ENCODE data around the gene SMC3. TPM values are rescaled to one million over a fixed set of nuclear protein-coding genes. Genes with fewer than 3 reads are reported as not detected.
"Not testable (repeated sequence)": the region's sequence is repeated elsewhere in the genome, so short reads cannot be mapped to it uniquely, and the experiment has no call there.

Gene SMC3
- polyA plus RNA-seq, 1 donor from 2014 or later: 70.1 TPM

DNA sequence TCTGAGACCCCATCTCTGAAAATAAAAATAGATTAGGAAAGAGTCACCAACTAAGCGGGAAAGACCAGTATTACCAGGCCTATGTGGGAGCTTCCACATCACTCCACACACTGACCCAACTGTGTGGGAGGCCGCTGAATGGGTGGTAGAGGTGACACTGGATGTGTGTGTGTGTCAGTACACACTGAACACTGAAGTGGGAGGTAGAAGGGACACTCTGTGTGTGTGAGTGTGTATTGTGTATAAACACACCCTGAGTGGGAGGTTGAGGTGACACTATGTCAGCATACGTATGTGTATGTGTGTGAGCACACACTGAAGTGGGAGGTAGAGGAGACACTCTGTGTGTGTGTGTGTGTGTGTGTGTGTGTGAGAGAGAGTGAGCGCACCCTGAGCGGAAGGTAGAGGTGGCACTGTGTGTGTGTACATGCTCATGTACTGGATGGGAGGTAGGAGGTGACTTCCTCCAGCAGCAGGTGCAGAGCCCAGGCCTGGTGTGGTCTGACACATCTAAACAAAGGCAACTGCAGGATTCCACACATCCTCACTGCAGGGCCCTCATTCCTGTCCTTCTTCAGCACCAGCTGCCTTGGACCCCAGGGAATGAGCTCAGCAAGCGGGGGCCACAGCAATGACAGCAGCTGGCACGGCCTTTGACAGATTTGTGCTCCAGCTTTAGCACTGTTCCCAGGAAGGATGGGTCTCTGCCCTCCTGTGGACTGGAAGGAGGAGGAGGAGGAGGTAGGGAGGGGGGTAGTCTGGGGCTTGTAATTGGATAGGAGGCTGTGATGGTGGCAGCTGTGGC is 50.1 kb downstream of the SMC3 start:
- H3K9me3 Mint-ChIP-seq: peaks cover 0 to 10% (median 7%) of the 10 kb centered on the region in 3 donors
- H3K36me3 Mint-ChIP-seq: peaks cover 2% of the 10 kb centered on the region
- H3K4me3 Mint-ChIP-seq: no peak overlapping the region
- no peak overlapping the region for H3K27ac Mint-ChIP-seq
- H3K27me3 Mint-ChIP-seq: no peaks in the 10 kb centered on the region
- peaks cover 3 to 10% (median 6%) of the 10 kb centered on the region in 3 donors for H3K4me1 Mint-ChIP-seq

DNA sequence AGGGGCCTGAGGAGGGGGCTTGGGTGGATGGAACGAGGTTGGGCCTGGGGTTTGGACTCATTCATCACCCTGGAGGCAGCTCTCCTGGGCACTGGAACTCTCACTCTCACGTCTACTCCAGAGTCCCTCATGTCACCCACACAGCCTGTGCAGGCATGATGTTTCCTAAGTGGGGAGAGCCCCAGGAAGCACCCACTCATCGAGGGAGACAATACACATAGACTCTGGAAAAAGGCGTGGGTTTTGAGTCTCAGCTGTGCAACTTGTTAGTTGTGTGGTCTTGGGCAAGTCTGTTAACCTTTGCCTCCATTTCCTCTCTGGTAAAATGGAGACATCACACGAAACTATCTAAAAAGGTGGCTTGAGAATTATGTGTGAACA is 50.7 kb downstream of the SMC3 start:
- H3K4me1 Mint-ChIP-seq: peaks cover 3 to 9% (median 6%) of the 10 kb centered on the region in 3 donors
- H3K4me3 Mint-ChIP-seq: no peak overlapping the region
- peaks cover 2% of the 10 kb centered on the region for H3K36me3 Mint-ChIP-seq
- no peak overlapping the region for H3K27ac Mint-ChIP-seq
- no peaks in the 10 kb centered on the region for H3K27me3 Mint-ChIP-seq
- H3K9me3 Mint-ChIP-seq: peaks cover 0 to 10% (median 7%) of the 10 kb centered on the region in 3 donors

DNA sequence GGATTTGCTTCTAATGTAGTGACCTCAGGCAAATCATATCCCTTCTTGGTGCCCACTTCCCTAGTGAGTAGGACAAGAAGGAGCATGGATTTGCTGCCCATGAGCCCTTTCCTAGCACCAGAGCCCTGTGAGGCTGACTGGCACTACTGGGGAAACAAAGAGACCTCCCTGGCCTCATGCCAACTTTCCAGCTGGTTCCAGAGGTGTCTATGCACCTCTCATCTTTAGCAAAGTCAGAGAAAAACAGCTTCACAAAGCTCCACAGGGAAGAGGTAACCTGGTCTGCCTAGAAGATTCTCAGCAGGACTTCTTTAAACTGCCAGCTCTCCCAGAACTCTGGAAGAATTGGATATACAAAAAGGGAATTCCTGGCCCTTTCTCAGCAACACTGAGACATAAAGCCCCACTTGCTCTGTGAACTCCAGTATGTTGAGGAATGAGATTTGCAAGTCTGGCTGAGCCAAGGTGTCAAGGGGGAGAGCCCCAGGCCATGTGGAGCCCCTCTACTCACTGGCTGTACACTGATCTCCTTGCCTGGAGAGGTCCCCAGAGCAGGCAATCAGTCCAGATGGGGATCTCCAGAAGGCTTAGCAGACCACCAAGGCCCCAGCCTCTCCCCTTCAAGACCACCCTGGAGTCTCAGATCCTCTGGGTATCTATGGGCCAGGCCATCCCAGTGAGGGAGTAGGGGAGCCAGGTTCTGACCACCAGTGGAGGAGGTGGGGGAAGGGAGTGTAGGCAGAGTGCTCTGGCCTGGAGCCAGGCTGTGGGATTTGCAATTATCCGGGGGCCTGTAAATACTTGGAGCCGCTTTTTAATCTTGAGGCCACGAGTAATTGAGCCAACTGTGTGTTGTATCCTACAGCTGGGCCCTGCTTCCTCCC is 52.3 kb downstream of the SMC3 start:
- Mint-ChIP-seq H3K36me3 (peaks cover 2% of the 10 kb centered on the region), H3K9me3 (peaks cover 0 to 10% (median 7%) of the 10 kb centered on the region in 3 donors), H3K4me1 (peaks cover 0 to 3% (median 1%) of the 10 kb centered on the region in 3 donors), H3K27me3 (no peaks in the 10 kb centered on the region), H3K4me3 (no peak overlapping the region), H3K27ac (no peak overlapping the region)

DNA sequence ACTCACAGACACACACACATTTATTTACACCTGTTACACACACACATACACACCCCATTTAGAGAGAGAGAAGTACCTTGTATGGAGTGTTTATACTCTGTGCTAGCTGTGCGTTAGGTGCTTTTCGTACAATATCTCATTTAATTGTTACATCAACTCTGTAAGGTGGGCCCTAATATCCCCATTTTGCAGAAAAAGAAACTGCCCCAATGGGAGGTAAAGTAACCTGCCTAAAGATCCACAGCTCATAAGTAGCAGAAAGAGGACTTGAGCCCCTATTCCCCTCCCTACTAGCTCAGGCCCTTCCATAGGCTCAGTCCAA is 52.9 kb downstream of the SMC3 start:
- Mint-ChIP-seq H3K9me3 (peaks cover 0 to 10% (median 7%) of the 10 kb centered on the region in 3 donors), H3K4me1 (peaks cover 0 to 3% (median 1%) of the 10 kb centered on the region in 3 donors), H3K27me3 (no peaks in the 10 kb centered on the region), H3K27ac (no peak overlapping the region), H3K4me3 (no peak overlapping the region), H3K36me3 (peaks cover 2% of the 10 kb centered on the region)

DNA sequence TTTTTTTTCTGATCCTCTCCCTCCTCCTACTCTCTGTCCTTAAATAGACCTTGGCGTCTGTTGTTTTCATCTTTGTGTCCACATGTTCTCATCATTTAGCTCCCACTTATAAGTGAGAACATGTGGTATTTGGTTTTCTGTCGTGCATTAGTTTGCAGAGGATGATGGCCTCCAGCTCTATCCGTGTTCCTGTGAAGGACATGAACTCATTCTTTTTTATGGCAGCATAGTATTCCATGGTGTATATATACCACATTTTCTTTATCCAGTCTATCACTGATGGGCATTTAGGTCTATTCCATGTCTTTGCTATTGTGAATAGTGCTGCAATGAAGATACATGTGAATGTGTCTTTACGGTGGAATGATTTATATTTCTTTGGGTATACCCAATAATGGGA is 55.8 kb downstream of the SMC3 start:
- H3K27ac Mint-ChIP-seq, H3K4me1 Mint-ChIP-seq, H3K4me3 Mint-ChIP-seq, H3K36me3 Mint-ChIP-seq, H3K27me3 Mint-ChIP-seq: not testable (repeated sequence)
- H3K9me3 Mint-ChIP-seq: peaks cover 0 to 14% (median 7%) of the 10 kb centered on the region in 3 donors

DNA sequence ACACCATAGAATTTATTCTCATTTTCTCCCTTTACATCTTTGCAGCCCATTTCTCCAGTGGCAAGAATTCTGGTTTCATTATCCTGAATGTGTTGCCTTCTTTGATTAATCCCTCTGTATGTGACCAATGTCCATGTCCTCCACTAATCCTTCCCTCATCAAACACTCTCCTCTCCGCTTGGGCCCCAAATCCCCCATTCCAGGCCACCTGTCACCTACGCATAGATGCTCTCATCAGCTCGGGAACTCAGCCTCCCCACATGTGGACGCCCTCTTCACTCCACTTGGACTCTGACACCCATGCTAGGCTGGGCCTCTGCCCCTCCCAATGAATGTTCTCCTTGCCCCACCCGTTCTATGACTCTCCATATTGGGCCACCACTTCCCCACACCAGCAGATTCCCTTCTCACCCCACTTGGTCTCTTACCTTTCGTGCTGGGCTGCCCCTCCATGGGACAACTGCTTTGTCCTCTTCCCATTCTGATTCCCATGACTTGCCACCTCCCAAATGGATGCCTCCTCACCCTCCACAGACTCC is 57.9 kb downstream of the SMC3 start:
- no peaks in the 10 kb centered on the region for H3K4me1 Mint-ChIP-seq
- peaks cover 1% of the 10 kb centered on the region for H3K27me3 Mint-ChIP-seq
- no peaks in the 10 kb centered on the region for H3K36me3 Mint-ChIP-seq
- H3K27ac Mint-ChIP-seq: no peak overlapping the region
- H3K9me3 Mint-ChIP-seq: peaks cover 1 to 16% (median 9%) of the 10 kb centered on the region in 3 donors
- H3K4me3 Mint-ChIP-seq: no peak overlapping the region

DNA sequence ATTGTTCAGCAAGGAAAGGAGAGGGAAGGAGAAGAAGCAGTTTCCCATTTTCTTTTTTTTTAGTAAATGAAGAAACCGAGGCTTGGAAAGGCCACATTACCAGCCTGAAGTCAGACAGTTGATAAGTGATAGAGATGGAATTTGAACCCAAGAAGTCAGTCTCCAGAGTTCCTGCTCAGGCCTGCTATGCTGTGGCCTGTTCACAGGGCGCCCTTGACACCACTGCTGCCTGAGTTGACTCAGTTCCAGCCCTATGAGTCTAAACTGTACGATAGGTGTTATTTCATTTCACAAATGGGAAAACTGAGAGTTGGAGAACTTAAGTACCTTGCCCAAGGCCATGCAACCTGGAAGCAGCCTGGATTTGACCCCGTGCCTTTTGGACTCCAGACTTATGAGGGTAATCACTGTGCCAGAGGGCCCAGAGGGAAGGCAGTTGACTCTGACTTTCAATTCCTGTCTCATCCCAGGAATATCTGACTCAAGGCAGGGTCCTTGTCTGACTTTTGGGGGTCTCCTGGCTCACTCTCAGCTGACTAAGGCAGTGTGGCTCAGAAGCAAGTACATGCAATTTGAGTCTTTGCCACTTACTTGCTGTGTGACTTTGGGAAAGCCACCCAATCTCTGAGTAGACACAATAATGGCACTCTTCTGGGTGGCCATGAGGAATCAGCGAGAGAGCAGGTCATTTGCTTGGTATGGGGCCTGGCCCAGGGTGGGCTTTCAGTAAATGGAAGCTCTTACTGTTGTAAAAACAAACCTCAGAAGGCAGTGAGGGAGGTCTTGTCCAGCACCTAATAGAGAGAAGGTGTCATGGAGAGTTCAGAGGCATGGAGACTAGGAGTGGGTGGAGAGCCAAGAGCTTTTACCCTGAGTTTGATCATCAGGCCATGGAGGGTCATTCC is 58.7 kb downstream of the SMC3 start:
- H3K4me1 Mint-ChIP-seq: no peaks in the 10 kb centered on the region
- H3K36me3 Mint-ChIP-seq: no peaks in the 10 kb centered on the region
- H3K27me3 Mint-ChIP-seq: peaks cover 1% of the 10 kb centered on the region
- H3K9me3 Mint-ChIP-seq: peaks cover 1 to 15% (median 6%) of the 10 kb centered on the region in 3 donors
- H3K27ac Mint-ChIP-seq: no peak overlapping the region
- no peak overlapping the region for H3K4me3 Mint-ChIP-seq

DNA sequence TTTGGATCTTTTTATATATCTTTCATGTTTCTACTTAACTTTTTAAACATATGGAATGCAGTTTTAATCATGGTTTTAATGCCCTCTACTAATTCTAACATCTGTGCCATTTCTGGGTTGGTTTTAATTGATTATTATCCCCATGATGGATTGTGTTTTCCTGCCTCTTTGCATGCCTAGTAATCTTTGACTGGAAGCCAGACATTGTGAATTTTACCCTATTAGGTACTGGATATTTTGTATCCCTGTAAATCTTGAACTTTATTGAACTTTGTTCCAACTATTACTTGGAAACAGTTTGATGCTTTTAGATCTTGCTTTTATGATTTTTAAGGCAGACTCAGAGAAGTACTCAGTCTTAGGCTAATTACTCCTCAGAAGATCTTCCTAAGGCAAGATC is 60.7 kb downstream of the SMC3 start:
- H3K9me3 Mint-ChIP-seq: peaks cover 1 to 6% (median 2%) of the 10 kb centered on the region in 3 donors
- H3K27me3 Mint-ChIP-seq: peaks cover 1% of the 10 kb centered on the region
- H3K4me3 Mint-ChIP-seq: no peak overlapping the region
- H3K4me1 Mint-ChIP-seq: no peaks in the 10 kb centered on the region
- H3K27ac Mint-ChIP-seq: no peak overlapping the region
- H3K36me3 Mint-ChIP-seq: no peaks in the 10 kb centered on the region

DNA sequence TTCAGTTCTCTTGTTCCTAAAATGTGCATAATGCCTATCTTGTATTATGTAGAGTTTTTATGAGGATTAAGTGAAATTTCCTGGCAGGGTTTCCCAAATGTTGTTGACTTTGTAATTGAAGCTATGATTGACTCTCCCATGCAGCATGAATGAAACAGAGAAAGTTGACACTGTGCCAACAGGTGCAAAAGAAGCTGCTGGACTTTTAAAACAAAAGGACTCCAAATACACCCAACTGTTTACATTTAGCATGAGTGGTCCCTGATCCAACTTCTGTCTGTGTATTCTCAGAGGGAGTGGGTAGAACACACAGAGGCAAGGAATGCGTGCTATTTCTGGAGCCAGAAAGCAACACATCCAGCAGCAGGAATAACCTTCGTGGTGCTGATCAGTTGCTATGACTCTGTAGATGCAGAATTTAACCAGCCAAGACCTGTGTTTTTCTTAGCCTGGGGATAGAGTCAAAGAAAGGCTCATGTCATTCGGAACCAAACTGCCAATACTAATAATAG is 62.2 kb downstream of the SMC3 start:
- H3K36me3 Mint-ChIP-seq: no peaks in the 10 kb centered on the region
- no peak overlapping the region for H3K4me3 Mint-ChIP-seq
- no peak overlapping the region for H3K27ac Mint-ChIP-seq
- H3K27me3 Mint-ChIP-seq: peaks cover 1% of the 10 kb centered on the region
- no peaks in the 10 kb centered on the region for H3K4me1 Mint-ChIP-seq
- H3K9me3 Mint-ChIP-seq: peaks cover 1 to 6% (median 2%) of the 10 kb centered on the region in 3 donors

DNA sequence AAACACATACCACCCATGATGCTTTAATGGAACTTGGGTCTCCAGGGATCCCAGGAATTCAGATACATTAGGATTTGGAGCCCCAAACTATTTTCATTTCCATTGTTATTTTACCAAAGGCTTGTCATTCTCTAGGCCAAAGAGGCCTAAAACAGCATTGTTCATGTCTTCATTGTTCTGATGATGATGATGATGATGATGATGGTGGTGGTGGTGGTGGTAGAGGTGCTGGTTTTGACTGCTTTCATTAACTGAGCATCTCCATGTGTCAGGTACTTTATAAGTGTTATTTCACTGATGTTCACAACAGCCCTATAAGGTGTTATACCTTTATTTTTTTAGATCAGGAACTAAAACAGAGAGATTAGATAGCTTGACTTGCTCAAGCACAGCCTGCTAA is 64.4 kb downstream of the SMC3 start:
- Mint-ChIP-seq H3K4me1 (no peaks in the 10 kb centered on the region), H3K36me3 (no peaks in the 10 kb centered on the region), H3K27me3 (peaks cover 4% of the 10 kb centered on the region), H3K4me3 (no peak overlapping the region), H3K9me3 (peaks cover 1 to 6% (median 2%) of the 10 kb centered on the region in 3 donors), H3K27ac (no peak overlapping the region)

DNA sequence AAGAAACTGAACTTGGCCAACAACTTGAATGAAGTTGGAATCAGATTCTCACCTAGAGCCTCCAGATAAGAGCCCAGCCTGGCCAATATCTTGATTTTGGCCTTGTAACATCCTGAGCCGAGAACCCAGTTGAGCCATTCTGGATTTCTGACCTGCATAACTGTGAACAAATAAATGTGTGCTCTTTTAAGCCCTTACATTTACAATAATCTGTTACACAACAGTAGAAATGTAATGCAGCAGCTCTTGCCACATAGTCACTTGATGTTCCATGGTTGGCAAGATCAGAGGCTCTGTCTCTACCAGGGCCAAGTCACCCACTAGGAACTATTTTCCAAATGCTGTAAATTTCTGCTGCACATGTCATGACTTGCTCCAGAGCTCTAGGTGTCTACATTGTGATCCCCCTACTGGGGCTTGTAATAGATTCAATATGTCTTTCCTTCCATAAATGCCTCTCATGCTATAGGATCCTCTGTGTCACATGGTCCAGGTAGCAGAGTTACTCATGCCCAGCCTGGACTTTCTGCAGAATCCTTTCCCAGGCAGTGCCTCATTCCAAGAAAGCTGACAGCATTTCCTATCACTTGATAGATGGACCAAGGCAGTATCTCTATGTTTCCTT is 65.2 kb downstream of the SMC3 start:
- Mint-ChIP-seq H3K27me3 (peaks cover 6% of the 10 kb centered on the region), H3K9me3 (peaks cover 1 to 6% (median 2%) of the 10 kb centered on the region in 3 donors), H3K36me3 (no peaks in the 10 kb centered on the region), H3K4me1 (no peaks in the 10 kb centered on the region), H3K4me3 (no peak overlapping the region), H3K27ac (no peak overlapping the region)

DNA sequence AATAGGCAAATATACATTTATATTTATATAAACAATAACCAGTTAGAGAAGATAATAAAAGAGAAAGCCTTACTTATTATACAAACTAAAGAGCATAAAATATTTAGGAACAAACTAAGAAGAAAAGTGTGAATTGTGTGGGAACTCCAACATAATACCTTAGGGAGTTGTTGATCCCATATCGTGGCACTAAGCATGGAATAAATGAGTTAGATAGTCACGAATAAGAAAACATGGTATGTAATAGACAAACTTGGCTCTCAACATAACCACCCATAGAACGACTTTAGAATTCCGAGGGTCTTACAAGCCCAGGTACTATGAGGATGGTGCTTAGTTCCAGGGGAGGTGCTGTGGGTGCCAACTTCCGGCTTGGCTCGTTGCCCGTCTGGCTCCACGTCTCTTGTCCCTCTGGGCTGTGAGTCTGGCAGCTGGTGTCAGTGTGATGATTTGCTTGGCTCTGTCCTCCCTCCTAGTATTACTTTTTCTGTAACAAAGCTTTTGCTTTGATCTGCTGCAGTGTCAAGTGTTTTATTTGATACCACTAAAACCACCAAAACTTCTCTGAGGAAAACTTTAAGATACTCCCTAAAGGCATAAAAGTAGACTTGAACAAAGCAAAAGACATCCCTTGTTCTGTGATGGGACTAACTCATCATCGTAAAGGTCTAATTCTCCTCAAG is 67.2 kb downstream of the SMC3 start:
- H3K36me3 Mint-ChIP-seq: no peaks in the 10 kb centered on the region
- H3K27me3 Mint-ChIP-seq: peaks cover 12% of the 10 kb centered on the region
- no peaks in the 10 kb centered on the region for H3K4me1 Mint-ChIP-seq
- H3K9me3 Mint-ChIP-seq: no peaks in the 10 kb centered on the region
- no peak overlapping the region for H3K4me3 Mint-ChIP-seq
- H3K27ac Mint-ChIP-seq: no peak overlapping the region

DNA sequence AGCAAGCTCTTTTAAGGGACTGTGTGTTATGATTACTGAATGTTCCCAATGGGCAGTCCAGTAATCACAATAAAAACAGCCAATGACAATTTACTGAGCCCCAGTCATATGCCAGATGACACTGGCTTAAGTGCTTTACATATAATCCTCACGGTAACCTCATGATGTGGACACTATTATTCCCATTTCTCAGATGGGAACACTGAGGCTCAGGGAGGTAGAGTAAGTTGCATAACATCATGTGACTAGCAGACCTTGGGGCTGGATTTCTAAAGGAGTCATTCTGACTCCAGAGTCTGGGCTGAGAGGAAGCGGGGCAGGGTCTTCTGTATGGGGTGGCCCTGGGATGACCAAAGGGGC is 69.1 kb downstream of the SMC3 start:
- Mint-ChIP-seq H3K4me3 (no peak overlapping the region), H3K27me3 (peaks cover 14% of the 10 kb centered on the region), H3K27ac (no peak overlapping the region), H3K36me3 (no peaks in the 10 kb centered on the region), H3K9me3 (no peaks in the 10 kb centered on the region), H3K4me1 (peaks cover 0 to 4% (median 4%) of the 10 kb centered on the region in 3 donors)
